IMR-90 (cell line): ENCODE results near the gene ACSS3. TPM values are rescaled to one million over a fixed set of nuclear protein-coding genes. Genes with fewer than 3 reads are reported as not detected.
A peak's percentile ranks its signal among the peaks of the same experiment; 100 is the strongest.

Experiments
- ATAC-seq: fragments of 200-7000 bp; cut with Tn5 transposase; 2 replicates; pipeline ENCODE4 v1.9.1; 2020; ENCODE audit warnings: low read depth, mild to moderate bottlenecking, moderate library complexity
- BruUV-seq: library from RNA; stranded (reverse); fragments of 400-500 nt; replicated peaks from 2 replicates; lab custom pipeline; 2021; lab: Mats Ljungman, UMichigan
- CTCF ChIA-PET: fragments of 300-600 bp; formaldehyde crosslinking; extraction: SDS; loops from one replicate; lab custom pipeline; 2021; ENCODE audit warnings: antibody characterized with exemption; lab: Yijun Ruan, JAX
- POLR2A ChIA-PET: fragments of 300-600 bp; sonication (Branson Sonifier 250); formaldehyde crosslinking; loops from one replicate; lab custom pipeline; 2022; ENCODE audit warnings: antibody characterized with exemption; ENCODE audit not compliant: unreplicated experiment; lab: Charles Lee
- DNase-seq: peaks from one replicate; pipeline ENCODE4 v3.0.0; 2013
- H2AFZ ChIP-seq: replicated peaks from 2 replicates; pipeline ENCODE3; 2013; ENCODE audit warnings: low read length, mild to moderate bottlenecking; ENCODE audit not compliant: poor library complexity
- H2AK5ac ChIP-seq: 2 replicates; pipeline ENCODE4 v1.6.1; 2013; ENCODE audit warnings: low read depth, low read length, inconsistent platforms
- H2AK9ac ChIP-seq: replicated peaks from 2 replicates; pipeline ENCODE3; 2013; ENCODE audit warnings: mild to moderate bottlenecking, low read depth, low read length, moderate library complexity; ENCODE audit not compliant: poor library complexity
- H2BK120ac ChIP-seq: 2 replicates; pipeline ENCODE4 v1.6.1; 2013; ENCODE audit warnings: low read depth, low read length, inconsistent platforms
- H2BK15ac ChIP-seq: 3 replicates; pipeline ENCODE4 v1.6.1; 2013; ENCODE audit warnings: low read depth, low read length, inconsistent platforms
- H2BK20ac ChIP-seq: 2 replicates; pipeline ENCODE4 v1.6.1; 2013; ENCODE audit warnings: low read depth, mild to moderate bottlenecking, inconsistent platforms, low read length, moderate library complexity
- H2BK5ac ChIP-seq: 2 replicates; pipeline ENCODE4 v1.6.1; 2013; ENCODE audit warnings: mild to moderate bottlenecking, low read depth, low read length, inconsistent platforms; ENCODE audit not compliant: poor library complexity, severe bottlenecking
- H3K14ac ChIP-seq: replicated peaks from 2 replicates; pipeline ENCODE4 v1.6.1; 2013; ENCODE audit warnings: low read depth, low read length, inconsistent platforms
- H3K18ac ChIP-seq: 2 replicates; pipeline ENCODE4 v1.6.1; 2013; ENCODE audit warnings: low read depth, low read length, control low read depth
- H3K23ac ChIP-seq: 2 replicates; pipeline ENCODE4 v1.6.1; 2013; ENCODE audit warnings: low read depth, low read length, inconsistent platforms
- H3K27ac ChIP-seq: 2 replicates; pipeline ENCODE4 v1.5.1; 2013; ENCODE audit warnings: mild to moderate bottlenecking, control low read depth, low read length; ENCODE audit not compliant: insufficient read depth
- H3K27me3 ChIP-seq: 2 replicates; pipeline ENCODE4 v1.6.1; 2013; ENCODE audit warnings: low read length; ENCODE audit not compliant: control insufficient read depth, insufficient read depth
- H3K36me3 ChIP-seq: 2 replicates; pipeline ENCODE4 v1.6.1; 2013; ENCODE audit warnings: low read length, mixed read lengths; ENCODE audit not compliant: control insufficient read depth, insufficient read depth
- H3K4ac ChIP-seq: 2 replicates; pipeline ENCODE4 v1.6.1; 2013; ENCODE audit warnings: low read depth, low read length, inconsistent platforms
- H3K4me1 ChIP-seq: 2 replicates; pipeline ENCODE4 v1.6.1; 2013; ENCODE audit warnings: low read length, mixed read lengths; ENCODE audit not compliant: control insufficient read depth, insufficient read depth
- H3K4me2 ChIP-seq: 2 replicates; pipeline ENCODE4 v1.6.1; 2013; ENCODE audit warnings: low read depth, mild to moderate bottlenecking, control low read depth, low read length, moderate library complexity
- H3K4me3 ChIP-seq: 2 replicates; pipeline ENCODE4 v1.5.1; 2013; ENCODE audit warnings: low read depth, mild to moderate bottlenecking, control low read depth, low read length, moderate library complexity; ENCODE audit not compliant: insufficient read depth
- H3K56ac ChIP-seq: 2 replicates; pipeline ENCODE4 v1.6.1; 2013; ENCODE audit warnings: low read length, inconsistent platforms; ENCODE audit not compliant: insufficient read depth; ENCODE audit errors: extremely low read depth
- H3K79me1 ChIP-seq, 2 experiments: 2 replicates each; pipeline ENCODE4 v1.6.1; 2013; ENCODE audit warnings: low read length in 2 of 2, inconsistent platforms in 1 of 2, low read depth in 1 of 2
- H3K9ac ChIP-seq: 2 replicates; pipeline ENCODE4 v1.6.1; 2013; ENCODE audit warnings: low read depth, low read length, control low read depth
- H3K9me1 ChIP-seq: 2 replicates; pipeline ENCODE4 v1.6.1; 2013; ENCODE audit warnings: low read length, inconsistent platforms; ENCODE audit not compliant: insufficient read depth
- H3K9me3 ChIP-seq: 2 replicates; pipeline ENCODE4 v1.6.1; 2013; ENCODE audit warnings: low read length; ENCODE audit not compliant: control insufficient read depth, insufficient read depth
- H4K20me1 ChIP-seq: 2 replicates; pipeline ENCODE4 v1.6.1; 2013; ENCODE audit warnings: low read length, inconsistent platforms; ENCODE audit not compliant: insufficient read depth
- H4K5ac ChIP-seq: 2 replicates; pipeline ENCODE4 v1.6.1; 2013; ENCODE audit warnings: mild to moderate bottlenecking, low read depth, low read length, control low read depth
- H4K8ac ChIP-seq, 2 experiments: 2 replicates each; pipeline ENCODE4 v1.6.1; 2013; ENCODE audit warnings: low read depth in 2 of 2, low read length in 2 of 2, control low read depth in 1 of 2, inconsistent platforms in 1 of 2
- H4K91ac ChIP-seq: 2 replicates; pipeline ENCODE4 v1.6.1; 2013; ENCODE audit warnings: low read depth, low read length, inconsistent platforms; ENCODE audit not compliant: insufficient read depth
- FOS ChIP-seq: fragments of 150-350 bp; IDR thresholded peaks from 2 replicates; pipeline ENCODE4 v1.6.1; 2016; ENCODE audit warnings: low read depth, low read length
- MAFK ChIP-seq: IDR thresholded peaks from 2 replicates; pipeline ENCODE4 v1.6.1; 2012; ENCODE audit warnings: low read depth, low read length, improper control_type of control experiment
- MXI1 ChIP-seq: IDR thresholded peaks from 2 replicates; pipeline ENCODE4 v1.6.1; 2012; ENCODE audit warnings: low read depth, mild to moderate bottlenecking, low read length, moderate library complexity, borderline replicate concordance
- RAD21 ChIP-seq: IDR thresholded peaks from 2 replicates; pipeline ENCODE4 v1.6.1; 2012; ENCODE audit warnings: low read length, improper control_type of control experiment
- RFX5 ChIP-seq: IDR thresholded peaks from 2 replicates; pipeline ENCODE4 v1.8.0; 2012; ENCODE audit warnings: low read depth, mild to moderate bottlenecking, low read length, moderate library complexity
- WGBS, 2 experiments: methylation state at CpG; one replicate each; pipeline versions ENCODE4 v1.1.5 to v1.1.7; 2013; ENCODE audit warnings: missing lambda C conversion rate in 2 of 2; ENCODE audit not compliant: insufficient read length in 1 of 2; ENCODE audit errors: extremely low coverage in 2 of 2; 5-methylcytosine and 5-hydroxymethylcytosine counted together
- dilution Hi-C: fragments of 300-500 bp; cut with HindIII; formaldehyde crosslinking; loops from one replicate; pipeline ENCODE4 v1.14.3; 2018; ENCODE audit warnings: low sequenced_read_pairs; ENCODE audit not compliant: unreplicated experiment
- in situ Hi-C: fragments of 300-500 bp; cut with MboI; formaldehyde crosslinking; loops from 3 replicates; pipeline ENCODE4 v1.14.3; 2019; ENCODE audit warnings: low sequenced_read_pairs, inconsistent platforms, mixed read lengths
- intact Hi-C: fragments of 100-400 bp; cut with micrococcal nuclease; formaldehyde crosslinking; loops from 2 replicates; pipeline ENCODE4 v1.10.0; 2022
- polyA plus RNA-seq, 3 experiments: library from polyadenylated mRNA; depleted of rRNA; stranded (reverse); fragments of >200 nt; gene quantifications; 2 replicates each; pipeline ENCODE4 v1.2.3, GENCODE V29; 2012; ENCODE audit warnings: low replicate concordance in 1 of 3
- total RNA-seq: library from RNA; depleted of rRNA; stranded (reverse); fragments of >200 nt; gene quantifications from 2 replicates; pipeline ENCODE4 v1.2.3, GENCODE V29; 2012
- TF ChIP-seq, protein P1 (sequence below): conservative IDR thresholded peaks from 2 replicates; pipeline ENCODE4 v1.5.1; 2012; ENCODE audit warnings: mild to moderate bottlenecking, low read depth, low read length, improper control_type of control experiment

The ACSS3 gene
- total and polyA plus RNA-seq, 2 of the 4 experiments (the other 2 are of a cell fraction) = 0.84 to 2.0 TPM

DNA sequence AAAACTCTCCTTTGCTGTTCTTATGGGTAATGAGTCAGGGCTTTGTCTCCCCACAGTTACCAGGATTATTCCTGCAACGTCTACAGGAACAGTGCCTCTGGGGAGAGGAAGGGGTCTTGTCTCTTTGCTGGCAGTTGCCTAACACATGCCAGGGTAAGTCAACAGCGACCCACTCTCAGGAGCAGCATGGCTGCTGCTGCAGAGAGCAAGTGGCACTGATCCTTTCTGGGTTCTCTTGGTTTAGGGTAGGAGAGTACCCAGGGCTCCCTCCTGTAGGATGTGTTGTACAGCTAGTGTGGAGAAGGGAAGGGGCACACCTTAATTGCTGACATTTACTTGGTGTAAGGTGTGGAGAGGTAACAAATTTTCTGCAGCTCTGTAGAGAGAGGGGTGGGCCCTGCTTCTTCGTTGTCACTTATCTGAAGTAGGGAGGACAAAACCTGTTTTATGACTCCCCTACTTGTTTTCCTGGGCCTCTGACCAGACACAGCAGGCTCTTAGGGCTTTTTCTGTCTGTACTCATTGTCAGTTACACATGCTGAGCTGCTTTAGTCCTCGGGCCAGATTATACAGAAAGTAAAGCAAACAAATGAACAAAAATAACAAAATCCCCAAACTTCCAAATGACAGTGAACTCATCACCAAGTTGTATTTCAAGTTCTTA is 168.2 kb downstream of the ACSS3 start:
- Histone ChIP-seq H3K36me3 (no peaks in the 10 kb centered on the region), H3K9me1 (no peaks in the 10 kb centered on the region), H4K91ac (no peak overlapping the region), H2BK15ac (no peak overlapping the region), H3K79me1 (no peaks in the 10 kb centered on the region), H3K9me3 (no peaks in the 10 kb centered on the region), H2AK9ac (peak overlapping the region; percentile 18), H3K56ac (no peak overlapping the region), H2BK20ac (no peak overlapping the region), H3K4ac (no peak overlapping the region), H4K20me1 (no peaks in the 10 kb centered on the region), H3K4me2 (no peak overlapping the region), H3K23ac (no peak overlapping the region), H2BK120ac (no peak overlapping the region), H3K27ac (no peak overlapping the region), H2AK5ac (no peak overlapping the region), H2AFZ (peak overlapping the region; percentile 52), H3K9ac (no peak overlapping the region), H4K5ac (no peak overlapping the region), H3K18ac (no peak overlapping the region), H3K27me3 (no peaks in the 10 kb centered on the region), H2BK5ac (no peak overlapping the region), H3K14ac (no peak overlapping the region), H3K4me1 (no peaks in the 10 kb centered on the region), H4K8ac (no peak overlapping the region), H3K4me3 (no peak overlapping the region)
- DNase-seq (no peak), ATAC-seq (no peak; the same call in 1 of the 2 replicates)
- in situ Hi-C loops = no loop called here
- ChIA-PET CTCF (no interaction called here), POLR2A (no interaction called here)
- dilution Hi-C loops = no loop called here
- WGBS, 2 experiments = no CpG with 5 or more reads among the region's 4 CpGs
- no TSS peak for BruUV-seq
- TF ChIP-seq, protein P1, sequence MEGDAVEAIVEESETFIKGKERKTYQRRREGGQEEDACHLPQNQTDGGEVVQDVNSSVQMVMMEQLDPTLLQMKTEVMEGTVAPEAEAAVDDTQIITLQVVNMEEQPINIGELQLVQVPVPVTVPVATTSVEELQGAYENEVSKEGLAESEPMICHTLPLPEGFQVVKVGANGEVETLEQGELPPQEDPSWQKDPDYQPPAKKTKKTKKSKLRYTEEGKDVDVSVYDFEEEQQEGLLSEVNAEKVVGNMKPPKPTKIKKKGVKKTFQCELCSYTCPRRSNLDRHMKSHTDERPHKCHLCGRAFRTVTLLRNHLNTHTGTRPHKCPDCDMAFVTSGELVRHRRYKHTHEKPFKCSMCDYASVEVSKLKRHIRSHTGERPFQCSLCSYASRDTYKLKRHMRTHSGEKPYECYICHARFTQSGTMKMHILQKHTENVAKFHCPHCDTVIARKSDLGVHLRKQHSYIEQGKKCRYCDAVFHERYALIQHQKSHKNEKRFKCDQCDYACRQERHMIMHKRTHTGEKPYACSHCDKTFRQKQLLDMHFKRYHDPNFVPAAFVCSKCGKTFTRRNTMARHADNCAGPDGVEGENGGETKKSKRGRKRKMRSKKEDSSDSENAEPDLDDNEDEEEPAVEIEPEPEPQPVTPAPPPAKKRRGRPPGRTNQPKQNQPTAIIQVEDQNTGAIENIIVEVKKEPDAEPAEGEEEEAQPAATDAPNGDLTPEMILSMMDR = no peak
- no peak for TF ChIP-seq RFX5
- no peak for TF ChIP-seq MAFK
- no peak for TF ChIP-seq RAD21
- no peak for TF ChIP-seq FOS
- no peak for TF ChIP-seq MXI1
- intact Hi-C loops = no loop called here
